GM12878 (cell line): ENCODE results near the gene TSHZ3. TPM values are rescaled to one million over a fixed set of nuclear protein-coding genes. Genes with fewer than 3 reads are reported as not detected.

Experiments used
- ATAC-seq: fragments of 200-7000 bp; cut with Tn5 transposase; 3 replicates; pipeline ENCODE4 v1.9.1; 2020; ENCODE audit warnings: mild to moderate bottlenecking, moderate library complexity
- BruUV-seq: library from RNA; stranded (reverse); fragments of 400-500 nt; replicated peaks from 2 replicates; lab custom pipeline; 2021; lab: Mats Ljungman, UMichigan
- CTCF ChIA-PET: fragments of 300-600 bp; sonication (Branson Sonifier 250); formaldehyde crosslinking; extraction: SDS; loops from one replicate; lab custom pipeline; 2021; ENCODE audit warnings: inconsistent platforms; lab: Yijun Ruan, JAX
- POLR2A ChIA-PET: fragments of 350-600 bp; formaldehyde crosslinking; extraction: SDS; loops from one replicate; lab custom pipeline; 2021; ENCODE audit warnings: inconsistent platforms; lab: Charles Lee
- RAD21 ChIA-PET: fragments of 300-600 bp; sonication (Branson Sonifier 250); formaldehyde crosslinking; loops from one replicate; lab custom pipeline; 2023; ENCODE audit warnings: antibody characterized with exemption; ENCODE audit not compliant: unreplicated experiment; lab: Charles Lee
- SMC1A ChIA-PET: fragments of 300-600 bp; sonication (Branson Sonifier 250); formaldehyde crosslinking; loops from one replicate; lab custom pipeline; 2023; ENCODE audit not compliant: unreplicated experiment, uncharacterized antibody; lab: Charles Lee
- DNase-seq: peaks from one replicate; pipeline ENCODE4 v3.0.0-alpha.2; 2011; ENCODE audit warnings: low read depth, low spot score
- FAIRE-seq: peaks from 3 replicates; lab custom pipeline; 2011; peaks lifted over from hg19 to GRCh38; lab: Jason Lieb, UNC
- H2AFZ ChIP-seq: 2 replicates; pipeline ENCODE4 v1.6.0; 2011; ENCODE audit warnings: low read depth, low read length, control low read depth; ENCODE audit not compliant: control insufficient read depth
- H3K27ac ChIP-seq: 2 replicates; pipeline ENCODE4 v1.5.1; 2011; ENCODE audit warnings: control low read depth; ENCODE audit not compliant: control insufficient read depth, insufficient read depth
- H3K27me3 ChIP-seq, 2 experiments: replicated peaks in 1 of 2; 2 replicates each; pipeline versions ENCODE4 v1.6.0 to v1.6.1; 2011; ENCODE audit warnings: low read length in 1 of 2; ENCODE audit not compliant: control insufficient read depth in 2 of 2, insufficient read depth in 2 of 2
- H3K36me3 ChIP-seq, 2 experiments: 2 replicates each; pipeline ENCODE4 v1.5.1; 2011; ENCODE audit warnings: low read length in 1 of 2; ENCODE audit not compliant: control insufficient read depth in 2 of 2, insufficient read depth in 2 of 2
- H3K4me1 ChIP-seq: 2 replicates; pipeline ENCODE4 v1.6.1; 2011; ENCODE audit warnings: mild to moderate bottlenecking, low read length, moderate library complexity, mixed read lengths; ENCODE audit not compliant: control insufficient read depth, insufficient read depth
- H3K4me2 ChIP-seq: 2 replicates; pipeline ENCODE4 v1.6.0; 2011; ENCODE audit warnings: control low read depth; ENCODE audit not compliant: control insufficient read depth, insufficient read depth
- H3K4me3 ChIP-seq: fragments of 200-600 bp; sonication (generic); 2 replicates; pipeline ENCODE4 v1.5.1; 2016
- H3K79me2 ChIP-seq: 2 replicates; pipeline ENCODE4 v1.6.0; 2011; ENCODE audit warnings: low read length; ENCODE audit not compliant: control insufficient read depth, insufficient read depth
- H3K9ac ChIP-seq: 2 replicates; pipeline ENCODE4 v1.8.0; 2011; ENCODE audit warnings: low read length, control low read depth, mixed read lengths; ENCODE audit not compliant: control insufficient read depth, insufficient read depth
- H3K9me3 ChIP-seq: replicated peaks from 3 replicates; pipeline ENCODE4 v1.5.1; 2011; ENCODE audit warnings: mild to moderate bottlenecking, low read length; ENCODE audit not compliant: control insufficient read depth, insufficient read depth
- H4K20me1 ChIP-seq: 2 replicates; pipeline ENCODE4 v1.6.0; 2011; ENCODE audit not compliant: control insufficient read depth, insufficient read depth
- CHD4 ChIP-seq: fragments of 200-600 bp; sonication (generic); IDR thresholded peaks from 2 replicates; pipeline ENCODE4 v1.6.1; 2016; ENCODE audit warnings: mild to moderate bottlenecking
- POU2F2 ChIP-seq: IDR thresholded peaks from 3 replicates; pipeline ENCODE4 v1.6.1; 2011; ENCODE audit warnings: low read depth, mild to moderate bottlenecking, low read length, borderline replicate concordance
- RB1 ChIP-seq: fragments of 450-650 bp; formaldehyde crosslinking; IDR thresholded peaks from 2 replicates; pipeline ENCODE4 v1.6.1; 2017; ENCODE audit warnings: mild to moderate bottlenecking, borderline replicate concordance
- SPI1 ChIP-seq: IDR thresholded peaks from 2 replicates; pipeline ENCODE4 v1.6.1; 2011; ENCODE audit warnings: low read depth, mild to moderate bottlenecking, low read length, moderate library complexity, borderline replicate concordance; ENCODE audit not compliant: insufficient read depth
- ZBTB40 ChIP-seq: fragments of 450-650 bp; IDR thresholded peaks from 2 replicates; pipeline ENCODE4 v1.6.1; 2016; ENCODE audit warnings: mild to moderate bottlenecking, moderate library complexity, borderline replicate concordance
- WGBS: methylation state at CpG from one replicate; pipeline ENCODE4 v1.1.6; 2016; ENCODE audit warnings: low lambda C conversion rate; ENCODE audit not compliant: insufficient replicate concordance, insufficient coverage; ENCODE audit errors: missing lambda C conversion rate; 5-methylcytosine and 5-hydroxymethylcytosine counted together
- in situ Hi-C: fragments of 300-500 bp; cut with MboI; formaldehyde crosslinking; loops from 9 replicates; pipeline ENCODE4 v1.14.3; 2018; ENCODE audit warnings: mixed read lengths
- intact Hi-C: fragments of 100-400 bp; cut with micrococcal nuclease; formaldehyde crosslinking; loops from one replicate; pipeline ENCODE4 v1.14.2; 2022; ENCODE audit not compliant: unreplicated experiment
- polyA plus RNA-seq, 11 experiments: library from polyadenylated mRNA; depleted of rRNA in 4 of 11; unstranded in 6 of 11; stranded (reverse) in 5 of 11; fragments of >200 nt; fragmentation: Nextera tagmentation in 4 of 11; fragmentation: Illumina TruSeq in 1 of 11; extraction: Ambion mirVana in 4 of 11; extraction: Trizol in 1 of 11; gene quantifications; 1 replicate in 1 of 11; 2 replicates in 10 of 11; pipeline versions ENCODE4 v1.2.1 to v1.2.3, GENCODE V29; 2011 to 2016; ENCODE audit warnings: inconsistent platforms in 2 of 11, missing spikeins in 2 of 11, low read depth in 1 of 11
- total RNA-seq, 4 experiments: library from RNA; depleted of rRNA in 3 of 4; stranded (reverse); fragments of >200 nt in 3 of 4; fragmentation: Illumina TruSeq in 1 of 4; extraction: Trizol in 1 of 4; gene quantifications; 2 replicates each; pipeline versions ENCODE4 v1.2.1 to v1.2.3, GENCODE V29; 2013 to 2021
- TF ChIP-seq, protein P1 (sequence below): fragments of 450-650 bp; IDR thresholded peaks from 2 replicates; pipeline ENCODE4 v1.6.1; 2016; ENCODE audit warnings: mild to moderate bottlenecking

TSHZ3 gene
- total and polyA plus RNA-seq, 10 of the 15 experiments (the other 5 are each of a cell fraction or from before 2014, with no cell fraction given), result 0.23 TPM; not detected in 9

GRCh38 chr19:31303262-31303815, 45.9 kb downstream of the TSHZ3 start (continued):
- TF ChIP-seq POU2F2 (no peak), SPI1 (no peak), RB1 (no peak), ZBTB40 (no peak)
- TF ChIP-seq, protein P1, sequence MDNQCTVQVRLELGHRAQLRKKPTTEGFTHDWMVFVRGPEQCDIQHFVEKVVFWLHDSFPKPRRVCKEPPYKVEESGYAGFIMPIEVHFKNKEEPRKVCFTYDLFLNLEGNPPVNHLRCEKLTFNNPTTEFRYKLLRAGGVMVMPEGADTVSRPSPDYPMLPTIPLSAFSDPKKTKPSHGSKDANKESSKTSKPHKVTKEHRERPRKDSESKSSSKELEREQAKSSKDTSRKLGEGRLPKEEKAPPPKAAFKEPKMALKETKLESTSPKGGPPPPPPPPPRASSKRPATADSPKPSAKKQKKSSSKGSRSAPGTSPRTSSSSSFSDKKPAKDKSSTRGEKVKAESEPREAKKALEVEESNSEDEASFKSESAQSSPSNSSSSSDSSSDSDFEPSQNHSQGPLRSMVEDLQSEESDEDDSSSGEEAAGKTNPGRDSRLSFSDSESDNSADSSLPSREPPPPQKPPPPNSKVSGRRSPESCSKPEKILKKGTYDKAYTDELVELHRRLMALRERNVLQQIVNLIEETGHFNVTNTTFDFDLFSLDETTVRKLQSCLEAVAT, result no peak
- TF ChIP-seq, all 136 proteins: peak for 0

- no peaks in the 10 kb centered on the region for H3K4me1 ChIP-seq
- ChIA-PET RAD21 (no interaction called here), CTCF (no interaction called here), SMC1A (no interaction called here), POLR2A (no interaction called here)
- intact Hi-C loops (no loop called here), in situ Hi-C loops (no loop called here)
- no peak overlapping the region for H3K4me2 ChIP-seq
- no peak overlapping the region for H3K4me3 ChIP-seq
- no peak overlapping the region for H2AFZ ChIP-seq
- ATAC-seq (no peak), FAIRE-seq (no peak), DNase-seq (no peak)
- WGBS, result 25% methylated on average over 15 of the region's 15 CpGs
- no peaks in the 10 kb centered on the region for H4K20me1 ChIP-seq
- H3K9me3 ChIP-seq, result no peaks in the 10 kb centered on the region
- BruUV-seq, result no TSS peak
- H3K9ac ChIP-seq, result no peak overlapping the region
- no peaks in the 10 kb centered on the region for H3K27me3 ChIP-seq
- H3K27ac ChIP-seq, result no peak overlapping the region
- H3K36me3 ChIP-seq, result no peaks in the 10 kb centered on the region
- TF ChIP-seq CHD4, result no peak
- H3K79me2 ChIP-seq, result no peaks in the 10 kb centered on the region
These were observed 47.8 kb downstream of the TSHZ3 start for GRCh38 chr19:31301306-31301980.
